HG03558 (cell line): ENCODE measurements around the gene BMP4.

Experiments
- ATAC-seq: cut with Tn5 transposase; IDR thresholded peaks from one replicate; pipeline ENCODE4 v1.9.1; 2021; ENCODE audit warnings: moderate number of reproducible peaks; ENCODE audit not compliant: unreplicated experiment; ENCODE audit errors: extremely low read depth

BMP4 gene

GRCh38 chr14:53967606-53968005, 11.0 kb upstream of the BMP4 start:
- ATAC-seq = no peak

- ATAC-seq = no peak
These were observed 7.6 kb upstream of the BMP4 start for GRCh38 chr14:53964249-53964648.

GRCh38 chr14:53963320-53964227, 6.9 kb upstream of the BMP4 start:
- no peak for ATAC-seq

- no peak for ATAC-seq
These were observed 6.3 kb upstream of the BMP4 start for GRCh38 chr14:53962953-53963319.

- no peak for ATAC-seq
These were observed 2.0 kb upstream of the BMP4 start for GRCh38 chr14:53958628-53959027.

GRCh38 chr14:53957739-53958138, 1.1 kb upstream of the BMP4 start:
- no peak for ATAC-seq

- ATAC-seq = no peak
These were observed 776 bp downstream of the BMP4 start for GRCh38 chr14:53955671-53956426.

GRCh38 chr14:53955229-53955556, 1.4 kb downstream of the BMP4 start:
- no peak for ATAC-seq

- no peak for ATAC-seq
These were observed 1.9 kb downstream of the BMP4 start for GRCh38 chr14:53954551-53955228.

GRCh38 chr14:53953828-53954550, 2.6 kb downstream of the BMP4 start:
- ATAC-seq = no peak

GRCh38 chr14:53953002-53953827, 3.4 kb downstream of the BMP4 start:
- no peak for ATAC-seq

GRCh38 chr14:53952533-53952932, 4.1 kb downstream of the BMP4 start:
- ATAC-seq = no peak

GRCh38 chr14:53951627-53952303, 4.9 kb downstream of the BMP4 start:
- no peak for ATAC-seq

GRCh38 chr14:53951243-53951626, 5.4 kb downstream of the BMP4 start:
- no peak for ATAC-seq

GRCh38 chr14:53950031-53950793, 6.4 kb downstream of the BMP4 start:
- ATAC-seq = no peak

- ATAC-seq = no peak
These were observed 7.4 kb downstream of the BMP4 start for GRCh38 chr14:53949201-53949600.

- ATAC-seq = no peak
These were observed 8.3 kb downstream of the BMP4 start for GRCh38 chr14:53948205-53948884.
